ENCODE measurements around the gene AZGP1.

GRCh38 chr7:100000239-100000638 lies 24.4 kb upstream of the AZGP1 start:
- TF ChIP-seq JUND (IDR thresholded peaks at IDR 0.05) (no peak), MAX (IDR thresholded peaks at IDR 0.05; ENCODE audit: low read depth) (no peak), CTCF (IDR thresholded peaks at IDR 0.05) (no peak), MXI1 (IDR thresholded peaks at IDR 0.05; ENCODE audit: low read depth, low read length) (no peak), EZH2phosphoT487 (IDR thresholded peaks at IDR 0.05; ENCODE audit: borderline replicate concordance, low read depth) (no peak), POLR2AphosphoS5 (IDR thresholded peaks at IDR 0.05; ENCODE audit: low read depth, low read length) (no peak), REST (IDR thresholded peaks at IDR 0.05; ENCODE audit: low read depth, low read length) (no peak)

Measured in SK-N-SH (cell line).